Neural cell (in vitro differentiated cells): Measurements from ENCODE around the gene HUS1. TPM values are rescaled to one million over a fixed set of nuclear protein-coding genes. Genes with fewer than 3 reads are reported as not detected.
"Not testable (repeated sequence)": the region's sequence is repeated elsewhere in the genome, so short reads cannot be mapped to it uniquely, and the experiment has no call there.

Experiments used
- H2AFZ ChIP-seq: fragments of 200-600, 300-800 bp; sonication (generic), shearing (Covaris generic); 2 replicates; pipeline ENCODE4 v1.6.0; 2014; ENCODE audit warnings: low read depth, mild to moderate bottlenecking, antibody characterized with exemption, low read length, moderate library complexity
- H3F3A ChIP-seq: fragments of 200-600 bp; shearing (Covaris generic); 2 replicates; pipeline ENCODE4 v1.6.1; 2016; ENCODE audit warnings: mild to moderate bottlenecking, moderate library complexity, mixed read lengths, antibody characterized with exemption, low read length; ENCODE audit not compliant: insufficient read depth, poor library complexity, severe bottlenecking
- H3K27ac ChIP-seq: fragments of 200-600, 300-800 bp; sonication (generic), shearing (Covaris generic); 2 replicates; pipeline ENCODE4 v1.5.1; 2014; ENCODE audit warnings: mild to moderate bottlenecking, low read length, moderate library complexity
- H3K27me3 ChIP-seq: fragments of 300-800, 200-600 bp; sonication (generic), shearing (Covaris generic); 2 replicates; pipeline ENCODE4 v1.6.0; 2014; ENCODE audit warnings: mild to moderate bottlenecking, low read depth, low read length, moderate library complexity; ENCODE audit not compliant: insufficient read depth
- H3K36me3 ChIP-seq: fragments of 300-800, 200-600 bp; sonication (generic), shearing (Covaris generic); 2 replicates; pipeline ENCODE4 v1.5.1; 2014; ENCODE audit warnings: mild to moderate bottlenecking, antibody characterized with exemption, low read length, moderate library complexity; ENCODE audit not compliant: insufficient read depth
- H3K4me2 ChIP-seq: fragments of 300-800, 200-600 bp; sonication (generic), shearing (Covaris generic); 2 replicates; pipeline ENCODE4 v1.6.0; 2014; ENCODE audit warnings: mild to moderate bottlenecking, low read length
- H3K4me3 ChIP-seq: fragments of 300-800, 200-600 bp; sonication (generic), shearing (Covaris generic); 2 replicates; pipeline ENCODE4 v1.5.1; 2014; ENCODE audit warnings: mild to moderate bottlenecking, low read length, moderate library complexity
- H3K79me2 ChIP-seq: fragments of 200-600 bp; shearing (Covaris generic); replicated peaks from 2 replicates; pipeline ENCODE4 v1.6.0; 2014; ENCODE audit warnings: mild to moderate bottlenecking, low read length, moderate library complexity; ENCODE audit not compliant: insufficient read depth
- H3K9ac ChIP-seq: fragments of 300-800, 200-600 bp; sonication (generic), shearing (Covaris generic); 2 replicates; pipeline ENCODE4 v1.6.1; 2016; ENCODE audit warnings: mild to moderate bottlenecking, low read length, mixed read lengths
- H3K9me2 ChIP-seq: fragments of 200-600 bp; shearing (Covaris generic); 2 replicates; pipeline ENCODE4 v1.6.1; 2016; ENCODE audit warnings: mild to moderate bottlenecking, low read length, mixed read lengths; ENCODE audit not compliant: insufficient read depth
- H3K9me3 ChIP-seq: fragments of 200-600, 300-800 bp; sonication (generic), shearing (Covaris generic); 2 replicates; pipeline ENCODE4 v1.6.1; 2016; ENCODE audit warnings: mild to moderate bottlenecking, mixed run types, low read length, moderate library complexity, mixed read lengths
- H4K20me1 ChIP-seq: fragments of 200-600 bp; shearing (Covaris generic); 2 replicates; pipeline ENCODE4 v1.6.1; 2016; ENCODE audit warnings: mild to moderate bottlenecking, mixed run types; ENCODE audit not compliant: insufficient read depth
- EP300 ChIP-seq: fragments of 450-650 bp; conservative IDR thresholded peaks from 2 replicates; pipeline ENCODE4 v1.6.1; 2014; ENCODE audit warnings: antibody characterized with exemption, mild to moderate bottlenecking, moderate library complexity; ENCODE audit not compliant: poor library complexity, severe bottlenecking
- EZH2 ChIP-seq: fragments of 200-600, 300-800 bp; shearing (Covaris generic), sonication (generic); IDR thresholded peaks from 2 replicates; pipeline ENCODE4 v1.6.1; 2014; ENCODE audit warnings: antibody characterized with exemption, low read length, borderline replicate concordance, mild to moderate bottlenecking; ENCODE audit not compliant: insufficient read depth, poor library complexity, severe bottlenecking
- MXI1 ChIP-seq: fragments of 450-650 bp; conservative IDR thresholded peaks from 2 replicates; pipeline ENCODE4 v1.6.1; 2014; ENCODE audit warnings: antibody characterized with exemption, mild to moderate bottlenecking; ENCODE audit not compliant: poor library complexity, severe bottlenecking
- POLR2AphosphoS5 ChIP-seq: IDR thresholded peaks from 2 replicates; pipeline ENCODE4 v1.6.1; 2012
- RAD21 ChIP-seq: fragments of 450-650 bp; conservative IDR thresholded peaks from 2 replicates; pipeline ENCODE4 v1.6.1; 2014; ENCODE audit warnings: antibody characterized with exemption, mild to moderate bottlenecking, moderate library complexity
- SMC3 ChIP-seq: fragments of 450-650 bp; conservative IDR thresholded peaks from 2 replicates; pipeline ENCODE4 v1.6.1; 2014; ENCODE audit warnings: antibody characterized with exemption, mild to moderate bottlenecking, moderate library complexity; ENCODE audit not compliant: poor library complexity
- TAF1 ChIP-seq: IDR thresholded peaks from 2 replicates; pipeline ENCODE4 v1.6.1; 2012; ENCODE audit warnings: low read depth
- polyA plus RNA-seq: library from polyadenylated mRNA; depleted of rRNA; stranded (reverse); fragments of >200 nt; gene quantifications from 2 replicates; pipeline ENCODE4 v1.2.3, GENCODE V29; 2014
- TF ChIP-seq, protein P1 (sequence below): IDR thresholded peaks from 2 replicates; pipeline ENCODE4 v1.6.1; 2012; ENCODE audit warnings: borderline replicate concordance
- TF ChIP-seq, protein P2 (sequence below): fragments of 450-650 bp; IDR thresholded peaks from 2 replicates; pipeline ENCODE4 v1.5.1; 2014; ENCODE audit warnings: antibody characterized with exemption, mild to moderate bottlenecking, moderate library complexity; ENCODE audit not compliant: poor library complexity, severe bottlenecking

Gene HUS1
- polyA plus RNA-seq, 1 donor from 2014 or later: 17.4 TPM

DNA sequence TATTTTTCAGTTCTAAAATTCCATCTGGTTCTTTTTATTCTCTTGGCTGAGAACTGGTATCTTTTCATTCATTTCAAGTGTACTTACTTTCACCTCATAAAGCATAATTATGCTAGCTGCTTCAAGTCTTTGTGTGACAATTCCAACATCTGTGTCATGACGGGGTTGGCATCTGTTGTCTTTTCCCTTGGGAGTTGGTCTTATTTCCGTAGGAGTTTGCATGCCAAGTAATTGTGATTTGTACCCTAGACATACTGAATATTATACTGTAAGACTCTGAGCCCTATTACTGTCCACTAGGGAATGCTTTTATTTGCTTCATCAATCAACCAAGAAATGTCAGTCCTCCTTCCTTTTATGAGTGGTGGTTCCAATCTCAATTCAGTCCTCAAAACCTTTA, 24.6 kb upstream of the HUS1 start:
- H3K9ac ChIP-seq: no peak overlapping the region
- TF ChIP-seq, protein P1, sequence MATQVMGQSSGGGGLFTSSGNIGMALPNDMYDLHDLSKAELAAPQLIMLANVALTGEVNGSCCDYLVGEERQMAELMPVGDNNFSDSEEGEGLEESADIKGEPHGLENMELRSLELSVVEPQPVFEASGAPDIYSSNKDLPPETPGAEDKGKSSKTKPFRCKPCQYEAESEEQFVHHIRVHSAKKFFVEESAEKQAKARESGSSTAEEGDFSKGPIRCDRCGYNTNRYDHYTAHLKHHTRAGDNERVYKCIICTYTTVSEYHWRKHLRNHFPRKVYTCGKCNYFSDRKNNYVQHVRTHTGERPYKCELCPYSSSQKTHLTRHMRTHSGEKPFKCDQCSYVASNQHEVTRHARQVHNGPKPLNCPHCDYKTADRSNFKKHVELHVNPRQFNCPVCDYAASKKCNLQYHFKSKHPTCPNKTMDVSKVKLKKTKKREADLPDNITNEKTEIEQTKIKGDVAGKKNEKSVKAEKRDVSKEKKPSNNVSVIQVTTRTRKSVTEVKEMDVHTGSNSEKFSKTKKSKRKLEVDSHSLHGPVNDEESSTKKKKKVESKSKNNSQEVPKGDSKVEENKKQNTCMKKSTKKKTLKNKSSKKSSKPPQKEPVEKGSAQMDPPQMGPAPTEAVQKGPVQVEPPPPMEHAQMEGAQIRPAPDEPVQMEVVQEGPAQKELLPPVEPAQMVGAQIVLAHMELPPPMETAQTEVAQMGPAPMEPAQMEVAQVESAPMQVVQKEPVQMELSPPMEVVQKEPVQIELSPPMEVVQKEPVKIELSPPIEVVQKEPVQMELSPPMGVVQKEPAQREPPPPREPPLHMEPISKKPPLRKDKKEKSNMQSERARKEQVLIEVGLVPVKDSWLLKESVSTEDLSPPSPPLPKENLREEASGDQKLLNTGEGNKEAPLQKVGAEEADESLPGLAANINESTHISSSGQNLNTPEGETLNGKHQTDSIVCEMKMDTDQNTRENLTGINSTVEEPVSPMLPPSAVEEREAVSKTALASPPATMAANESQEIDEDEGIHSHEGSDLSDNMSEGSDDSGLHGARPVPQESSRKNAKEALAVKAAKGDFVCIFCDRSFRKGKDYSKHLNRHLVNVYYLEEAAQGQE: no peak
- TF ChIP-seq POLR2AphosphoS5: peak; percentile 66
- TF ChIP-seq EZH2: no peak
- TF ChIP-seq RAD21: no peak
- TF ChIP-seq, protein P2, sequence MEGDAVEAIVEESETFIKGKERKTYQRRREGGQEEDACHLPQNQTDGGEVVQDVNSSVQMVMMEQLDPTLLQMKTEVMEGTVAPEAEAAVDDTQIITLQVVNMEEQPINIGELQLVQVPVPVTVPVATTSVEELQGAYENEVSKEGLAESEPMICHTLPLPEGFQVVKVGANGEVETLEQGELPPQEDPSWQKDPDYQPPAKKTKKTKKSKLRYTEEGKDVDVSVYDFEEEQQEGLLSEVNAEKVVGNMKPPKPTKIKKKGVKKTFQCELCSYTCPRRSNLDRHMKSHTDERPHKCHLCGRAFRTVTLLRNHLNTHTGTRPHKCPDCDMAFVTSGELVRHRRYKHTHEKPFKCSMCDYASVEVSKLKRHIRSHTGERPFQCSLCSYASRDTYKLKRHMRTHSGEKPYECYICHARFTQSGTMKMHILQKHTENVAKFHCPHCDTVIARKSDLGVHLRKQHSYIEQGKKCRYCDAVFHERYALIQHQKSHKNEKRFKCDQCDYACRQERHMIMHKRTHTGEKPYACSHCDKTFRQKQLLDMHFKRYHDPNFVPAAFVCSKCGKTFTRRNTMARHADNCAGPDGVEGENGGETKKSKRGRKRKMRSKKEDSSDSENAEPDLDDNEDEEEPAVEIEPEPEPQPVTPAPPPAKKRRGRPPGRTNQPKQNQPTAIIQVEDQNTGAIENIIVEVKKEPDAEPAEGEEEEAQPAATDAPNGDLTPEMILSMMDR: no peak
- no peak for TF ChIP-seq SMC3
- TF ChIP-seq EP300: peak; percentile 74
- TF ChIP-seq TAF1: no peak
- TF ChIP-seq MXI1: no peak
- H3K27ac ChIP-seq: no peak overlapping the region
- H3K27me3 ChIP-seq: no peaks in the 10 kb centered on the region
- no peak overlapping the region for H2AFZ ChIP-seq
- H4K20me1 ChIP-seq: no peaks in the 10 kb centered on the region
- H3K4me2 ChIP-seq: peak overlapping the region; percentile 2
- no peaks in the 10 kb centered on the region for H3K9me2 ChIP-seq
- H3K36me3 ChIP-seq: no peaks in the 10 kb centered on the region
- H3K4me3 ChIP-seq: peak overlapping the region; percentile 10
- no peaks in the 10 kb centered on the region for H3K79me2 ChIP-seq
- no peaks in the 10 kb centered on the region for H3K9me3 ChIP-seq
- H3F3A ChIP-seq: no peaks in the 10 kb centered on the region

DNA sequence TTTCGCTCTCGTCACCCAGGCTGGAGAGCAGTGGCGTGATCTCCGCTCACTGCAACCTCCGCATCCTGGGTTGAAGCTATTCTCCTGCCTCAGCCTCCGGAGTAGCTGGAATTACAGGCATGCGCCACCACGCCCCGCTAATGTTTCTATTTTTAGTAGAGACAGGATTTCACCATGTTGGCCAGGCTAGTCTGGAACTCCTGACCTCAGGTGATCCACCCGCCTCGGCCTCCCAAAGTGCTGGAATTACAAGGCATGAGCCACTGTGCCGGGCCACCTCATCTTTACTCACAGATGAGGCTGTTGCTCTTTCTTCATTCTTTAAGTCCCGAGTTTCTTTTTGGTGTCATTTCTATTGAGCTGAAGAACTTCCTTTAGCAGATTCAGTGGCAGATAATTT, 20.7 kb upstream of the HUS1 start:
- H3K9ac ChIP-seq, H4K20me1 ChIP-seq, H3K27me3 ChIP-seq, H3K9me2 ChIP-seq, H3F3A ChIP-seq, H3K79me2 ChIP-seq, H3K4me3 ChIP-seq, H2AFZ ChIP-seq, H3K36me3 ChIP-seq, H3K27ac ChIP-seq, H3K4me2 ChIP-seq, H3K9me3 ChIP-seq: not testable (repeated sequence)

DNA sequence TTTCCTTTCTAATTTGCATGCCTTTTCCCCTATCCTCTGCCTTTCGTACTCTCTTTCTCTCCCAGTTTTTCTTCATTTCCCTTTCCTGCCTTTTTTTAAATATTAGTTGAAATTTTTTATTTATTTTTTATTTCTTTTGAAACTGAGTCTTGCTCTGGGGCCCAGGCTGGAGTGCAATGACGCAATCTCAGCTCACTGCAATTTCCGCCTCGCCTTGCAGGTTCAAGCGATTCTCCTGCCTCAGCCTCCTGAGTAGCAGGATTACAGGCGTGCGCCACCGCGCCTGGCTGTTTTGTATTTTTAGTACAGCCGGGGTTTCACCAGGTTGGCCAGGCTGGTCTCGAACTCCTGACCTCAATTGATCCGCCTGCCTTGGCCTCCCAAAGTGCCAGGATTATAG, 20.0 kb upstream of the HUS1 start:
- TF ChIP-seq EP300 (no peak), MXI1 (no peak), POLR2AphosphoS5 (no peak), EZH2 (no peak), SMC3 (no peak), RAD21 (no peak), TAF1 (no peak)
- TF ChIP-seq, protein P2: no peak
- TF ChIP-seq, protein P1: no peak
- Histone ChIP-seq H3K27ac (no peak overlapping the region), H3K9ac (no peak overlapping the region), H3K27me3 (no peaks in the 10 kb centered on the region), H3K9me3 (no peaks in the 10 kb centered on the region), H4K20me1 (no peaks in the 10 kb centered on the region), H3K4me3 (no peak overlapping the region), H3K9me2 (no peaks in the 10 kb centered on the region), H3F3A (no peaks in the 10 kb centered on the region), H3K36me3 (no peaks in the 10 kb centered on the region), H2AFZ (no peak overlapping the region), H3K4me2 (no peak overlapping the region), H3K79me2 (no peaks in the 10 kb centered on the region)
